GM18511 (cell line): ENCODE results near the gene CC2D1A.
"Not testable (repeated sequence)": the region's sequence is repeated elsewhere in the genome, so short reads cannot be mapped to it uniquely, and the experiment has no call there.

Experiments used
- ATAC-seq: cut with Tn5 transposase; IDR thresholded peaks from one replicate; pipeline ENCODE4 v1.9.1; 2021; ENCODE audit warnings: mild to moderate bottlenecking, moderate library complexity; ENCODE audit not compliant: unreplicated experiment

The CC2D1A gene

GRCh38 chr19:13960863-13961784, 55.1 kb downstream of the CC2D1A start:
- ATAC-seq = no peak

DNA sequence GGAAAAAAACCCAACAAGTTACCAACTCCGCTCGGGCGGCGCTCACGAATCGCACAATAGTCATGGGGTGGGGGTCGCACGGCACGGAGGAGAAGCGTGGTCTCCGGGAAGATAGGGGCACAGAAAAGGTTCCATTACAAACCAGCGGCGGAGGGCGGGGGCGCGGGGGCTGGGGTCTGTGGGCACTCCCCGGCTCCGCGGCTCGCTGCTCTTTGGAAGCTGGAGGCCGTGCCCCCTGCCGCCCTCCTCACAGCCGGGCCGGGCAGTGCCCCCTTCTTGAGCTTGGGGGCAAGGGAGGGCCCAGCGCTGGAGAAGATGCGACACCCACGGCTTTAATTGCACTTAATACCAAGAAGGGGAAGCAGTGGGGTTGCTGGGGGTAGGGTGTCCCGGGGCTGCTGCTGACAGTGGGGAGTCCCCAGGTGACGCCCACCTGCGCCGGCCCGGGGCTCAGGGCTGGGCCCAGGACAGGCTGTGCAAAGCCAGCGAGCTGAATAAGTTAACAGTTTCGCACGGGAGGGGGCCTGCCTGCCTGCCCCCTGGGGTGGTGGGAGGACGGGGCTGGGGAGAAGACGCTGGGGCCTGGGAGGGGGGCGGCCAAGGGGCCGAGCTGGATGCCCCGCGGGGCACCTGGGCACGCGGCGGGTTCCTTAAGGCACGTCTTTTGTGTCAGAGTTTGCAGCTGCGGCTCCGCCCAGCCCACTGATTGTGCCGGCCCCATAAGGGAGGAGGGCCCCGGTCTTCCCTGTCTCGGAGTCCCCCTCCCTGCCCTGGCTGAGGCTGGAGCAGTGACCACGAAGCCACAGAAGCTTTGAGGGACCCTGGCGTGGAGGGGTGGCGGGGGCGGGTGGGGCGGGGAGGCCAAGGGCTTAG, 56.1 kb downstream of the CC2D1A start:
- no peak for ATAC-seq

GRCh38 chr19:13962699-13963602, 57.0 kb downstream of the CC2D1A start:
- no peak for ATAC-seq

GRCh38 chr19:13963603-13964105, 57.7 kb downstream of the CC2D1A start:
- ATAC-seq = no peak

- no peak for ATAC-seq
These were observed 58.8 kb downstream of the CC2D1A start for GRCh38 chr19:13964776-13965175.

DNA sequence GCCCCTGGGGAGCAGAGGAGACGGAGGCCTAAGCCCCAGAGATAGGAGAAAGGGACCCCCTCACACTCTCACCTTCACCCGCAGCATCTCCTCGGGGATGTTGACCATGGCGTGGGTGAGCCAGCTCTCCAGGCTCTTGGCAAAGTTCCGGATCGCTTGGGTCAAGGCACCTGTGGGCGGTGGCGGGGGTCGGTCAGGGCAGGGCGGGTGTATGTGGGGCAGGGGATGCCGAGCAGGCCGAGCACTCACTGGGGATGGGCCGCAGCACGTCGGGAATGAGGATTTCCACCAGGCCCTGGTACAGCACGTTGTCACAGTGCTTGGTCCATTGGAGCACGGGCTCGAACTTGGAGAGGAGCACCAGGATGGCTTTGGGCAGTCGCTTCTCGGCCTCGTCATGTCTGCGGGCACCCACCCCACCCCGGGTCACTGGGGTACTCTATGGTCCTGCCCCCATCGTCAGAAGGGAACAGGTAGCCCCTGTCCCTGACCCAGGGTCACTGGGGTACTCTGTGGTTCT, 59.4 kb downstream of the CC2D1A start:
- no peak for ATAC-seq

DNA sequence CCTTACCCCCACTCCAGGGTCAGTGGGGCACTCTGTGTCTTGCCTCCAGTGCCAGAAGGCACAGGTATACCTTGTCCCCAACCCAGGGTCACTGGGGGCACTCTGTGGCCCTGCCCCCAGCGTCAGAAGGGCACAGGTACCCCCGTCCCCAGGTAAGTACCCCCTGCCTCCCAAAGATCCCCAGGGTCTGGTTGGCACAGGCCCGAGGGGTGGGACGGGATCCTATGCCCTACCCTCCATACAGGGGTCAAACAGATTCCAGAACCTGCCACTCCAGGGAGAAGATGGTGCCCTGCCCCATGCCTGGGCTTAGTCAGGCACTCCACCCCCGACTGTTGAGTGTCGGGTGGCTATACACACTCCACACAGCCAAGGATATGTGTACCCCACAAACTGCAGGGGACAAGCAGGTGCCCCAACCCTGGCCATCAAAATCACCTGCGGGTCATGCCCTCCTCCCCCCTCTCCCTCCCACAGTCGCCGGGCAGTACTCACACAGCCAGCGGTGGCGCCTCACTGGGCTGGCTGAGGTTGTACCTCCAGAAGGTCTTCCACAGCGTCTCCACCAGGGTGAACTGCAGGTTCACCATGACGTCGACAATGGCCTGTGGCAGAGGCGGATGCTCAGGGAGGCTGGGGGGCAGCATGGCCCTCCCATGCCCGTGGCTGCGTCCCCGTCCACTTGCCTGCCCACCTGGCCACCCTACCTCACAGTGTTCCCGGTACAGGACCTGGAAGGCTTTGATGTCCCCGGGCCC, 60.1 kb downstream of the CC2D1A start:
- no peak for ATAC-seq

GRCh38 chr19:13966684-13967128, 60.7 kb downstream of the CC2D1A start:
- ATAC-seq = no peak

GRCh38 chr19:13967206-13967605, 61.2 kb downstream of the CC2D1A start:
- ATAC-seq = not testable (repeated sequence)

DNA sequence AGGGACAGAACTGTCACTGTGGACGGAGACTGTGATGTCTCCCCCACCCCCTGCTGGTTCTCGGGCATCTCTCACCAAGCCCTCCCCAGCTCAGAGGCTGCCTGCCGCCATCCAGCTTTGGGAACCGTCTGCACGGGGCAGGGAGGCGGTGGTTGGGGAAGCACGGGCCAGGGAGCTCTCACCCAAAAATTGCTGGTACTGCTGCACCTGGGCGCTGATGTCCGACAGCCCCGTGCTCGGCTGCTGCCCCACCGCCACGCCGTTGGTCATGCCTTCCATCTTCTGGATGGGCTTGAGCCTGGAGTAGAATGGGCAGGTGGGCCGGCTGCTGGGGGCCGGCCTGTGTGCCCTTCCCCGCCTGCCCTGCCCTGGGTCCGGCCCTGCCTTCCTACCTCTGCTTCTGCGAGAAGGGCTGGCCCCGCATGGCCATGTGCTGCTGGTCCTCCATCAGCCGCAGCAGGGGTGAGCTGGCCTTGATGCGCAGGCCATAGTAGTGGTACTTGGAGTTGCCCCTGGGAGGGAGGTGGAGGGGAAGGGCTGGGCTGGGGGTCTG, 62.5 kb downstream of the CC2D1A start:
- ATAC-seq = no peak

GRCh38 chr19:13968999-13969398, 63.0 kb downstream of the CC2D1A start:
- ATAC-seq = no peak

GRCh38 chr19:13969897-13970296, 63.9 kb downstream of the CC2D1A start:
- ATAC-seq = no peak

DNA sequence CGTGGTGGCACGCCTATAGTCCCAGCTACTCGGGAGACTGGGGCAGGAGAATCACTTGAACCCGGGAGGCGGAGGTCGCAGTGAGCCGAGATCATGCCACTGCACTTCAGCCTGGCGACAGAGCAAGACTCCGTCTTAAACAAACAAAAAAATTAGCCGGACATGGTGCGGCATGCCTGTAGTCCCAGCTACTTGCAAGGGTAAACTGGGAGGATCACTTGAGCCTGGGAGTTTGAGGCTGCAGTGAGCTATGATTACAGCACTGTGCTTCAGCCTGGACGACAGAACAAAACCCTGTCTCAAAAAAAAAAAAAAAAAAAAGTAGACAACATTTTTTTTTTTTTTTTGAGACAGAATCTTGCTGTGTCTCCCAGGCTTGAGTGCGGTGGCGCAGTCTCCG, 65.9 kb downstream of the CC2D1A start:
- not testable (repeated sequence) for ATAC-seq

- no peak for ATAC-seq
These were observed 66.6 kb downstream of the CC2D1A start for GRCh38 chr19:13972368-13973155.

DNA sequence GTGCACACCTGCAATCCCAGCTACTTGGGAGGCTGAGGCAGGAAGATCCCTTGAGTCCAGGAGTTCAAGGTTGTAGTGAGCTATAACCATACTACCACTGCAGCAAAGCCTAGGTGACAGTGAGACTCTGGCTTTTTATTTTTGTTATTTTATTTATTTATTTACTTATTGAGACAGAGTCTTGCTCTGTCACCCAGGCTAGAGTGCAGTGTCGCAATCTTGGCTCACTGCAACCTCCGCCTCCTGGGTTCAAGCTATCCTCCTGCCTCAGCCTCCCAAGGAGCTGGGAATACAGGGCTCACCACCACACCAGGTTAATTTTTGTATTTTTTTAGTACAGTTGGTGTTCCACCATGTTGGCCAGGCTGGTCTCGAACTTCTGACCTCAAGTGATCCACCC, 67.5 kb downstream of the CC2D1A start:
- not testable (repeated sequence) for ATAC-seq

GRCh38 chr19:13974073-13974472, 68.1 kb downstream of the CC2D1A start:
- no peak for ATAC-seq

GRCh38 chr19:13975870-13976269, 69.9 kb downstream of the CC2D1A start:
- ATAC-seq = no peak

DNA sequence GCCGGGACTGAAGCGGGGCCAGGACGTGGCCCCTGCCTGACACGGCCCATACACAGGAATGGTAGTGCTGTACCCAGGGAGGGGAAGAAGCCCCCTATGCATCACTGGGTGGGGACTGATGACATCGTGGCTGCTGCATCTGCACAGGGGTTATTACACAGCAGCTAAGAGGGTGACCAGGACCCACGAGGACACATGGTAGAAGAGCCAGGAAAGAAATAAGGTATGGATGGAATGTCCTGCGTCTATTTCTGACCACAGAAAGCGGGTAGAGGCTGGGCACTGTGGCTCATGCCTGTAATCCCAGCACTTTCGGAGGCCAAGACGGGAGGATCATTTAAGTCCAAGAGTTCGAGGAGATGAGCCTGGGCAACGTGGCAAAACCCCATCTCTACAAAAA, 70.4 kb downstream of the CC2D1A start:
- ATAC-seq = no peak
